HUDEP-2 (cell line): ENCODE measurements around the gene TBC1D3B.
"Not testable (repeated sequence)": the region's sequence is repeated elsewhere in the genome, so short reads cannot be mapped to it uniquely, and the experiment has no call there.

Source experiments
- DNase-seq, 76 experiments: peaks; one replicate each; lab custom pipeline; 2025; ENCODE audit not compliant: unreplicated experiment in 76 of 76; lab: John Stamatoyannopoulos, UW

The TBC1D3B gene

DNA sequence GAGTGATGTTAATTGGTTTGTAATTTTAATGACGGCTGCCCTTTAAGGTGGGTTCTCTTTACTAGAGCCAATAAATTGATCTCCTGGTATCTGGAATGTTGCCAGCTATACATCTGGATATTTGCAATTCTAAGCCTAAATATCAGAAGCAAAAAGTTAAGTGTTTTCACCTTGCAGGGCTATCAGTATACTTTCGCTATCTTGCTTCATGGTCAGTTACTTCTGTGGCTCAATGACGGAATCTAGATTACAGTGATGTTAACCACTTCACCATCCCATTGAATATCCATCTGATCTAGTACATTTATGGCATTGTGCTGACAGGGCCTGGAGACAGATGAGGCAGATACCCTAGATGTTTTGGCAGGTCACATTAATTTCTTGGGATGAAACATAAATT, 44.5 kb downstream of the TBC1D3B start:
- DNase-seq = no peak

DNA sequence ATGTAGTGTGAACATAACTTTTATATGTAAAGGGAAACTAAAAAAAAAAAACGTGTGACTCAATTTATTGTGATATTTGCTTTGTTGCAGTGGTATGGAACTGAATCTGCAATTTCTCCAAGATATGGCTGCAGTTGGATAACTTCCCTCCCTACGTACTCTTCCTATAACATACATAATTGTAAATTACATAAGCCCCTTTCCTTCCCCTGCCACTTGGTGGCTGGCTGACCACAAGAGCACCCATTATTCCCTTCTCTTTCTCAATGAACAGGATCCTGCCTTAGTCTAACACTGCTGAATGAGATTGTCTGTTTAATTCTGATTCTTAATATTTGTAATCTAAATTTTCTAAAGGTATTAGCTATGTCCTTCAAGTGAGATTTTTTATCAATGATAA, 45.0 kb downstream of the TBC1D3B start:
- no peak for DNase-seq

DNA sequence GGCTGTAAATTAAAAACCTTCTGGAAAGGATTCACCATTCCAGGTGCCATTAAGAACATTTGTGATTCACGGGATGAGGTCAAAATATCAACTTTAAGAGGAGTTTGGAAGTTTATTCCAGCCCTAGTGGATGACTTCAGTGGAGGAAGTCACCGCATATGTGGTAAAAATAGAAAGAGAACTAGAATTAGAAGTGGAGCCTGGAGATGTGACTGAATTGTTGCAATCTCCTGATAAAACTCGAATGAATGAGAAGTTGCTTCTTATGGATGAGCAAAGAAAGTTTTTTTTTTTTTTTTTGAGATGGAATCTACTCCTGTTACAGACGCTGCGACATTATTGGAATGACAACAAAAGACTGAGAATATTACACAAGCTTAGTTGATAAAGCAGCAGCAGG, 46.1 kb downstream of the TBC1D3B start:
- DNase-seq = no peak

DNA sequence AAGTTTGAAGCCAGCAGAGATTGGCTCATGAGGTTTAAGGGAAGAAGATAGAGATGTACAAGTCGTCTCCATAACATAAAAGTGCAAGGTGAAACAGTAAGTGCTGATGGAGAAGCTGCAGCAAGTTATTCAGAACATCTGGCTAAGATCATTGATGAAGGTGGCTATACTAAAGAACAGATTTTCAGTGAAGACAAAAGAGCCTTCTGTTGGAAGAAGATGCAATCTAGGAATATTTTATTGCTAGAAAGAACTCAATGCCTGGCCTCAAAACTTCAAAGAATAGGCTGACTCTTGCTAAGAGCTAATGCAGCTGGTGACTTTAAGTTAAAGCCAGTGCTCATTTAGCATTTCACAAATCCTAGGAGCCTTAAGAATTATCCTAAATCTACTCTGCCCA, 46.8 kb downstream of the TBC1D3B start:
- DNase-seq = no peak

DNA sequence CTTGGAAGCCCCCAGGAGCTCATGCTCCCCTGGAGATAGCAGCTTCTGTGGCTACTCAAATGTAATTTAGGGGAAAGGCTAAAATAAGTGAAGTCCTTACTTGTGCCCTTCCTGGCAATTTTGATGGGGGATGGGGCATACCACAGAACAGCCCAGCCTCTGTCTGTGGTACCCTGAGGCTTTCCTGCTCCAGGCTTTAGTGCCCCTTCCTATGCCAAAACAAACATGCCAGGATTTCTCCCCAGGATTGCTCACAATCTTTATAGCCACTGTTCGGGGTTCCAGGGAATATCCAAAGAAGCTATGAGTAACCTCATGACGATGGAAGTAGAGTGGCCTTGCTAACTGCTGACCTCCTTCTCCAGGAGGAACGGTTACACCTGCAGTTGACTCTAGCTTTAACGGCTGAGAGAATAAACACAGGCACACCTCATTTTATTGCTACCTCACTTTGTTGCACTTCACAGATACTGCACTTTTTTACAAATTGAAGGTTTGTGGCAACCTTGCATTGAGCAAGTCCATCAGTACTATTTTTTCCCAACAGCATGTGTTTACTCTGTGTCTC, 47.9 kb downstream of the TBC1D3B start:
- no peak for DNase-seq

DNA sequence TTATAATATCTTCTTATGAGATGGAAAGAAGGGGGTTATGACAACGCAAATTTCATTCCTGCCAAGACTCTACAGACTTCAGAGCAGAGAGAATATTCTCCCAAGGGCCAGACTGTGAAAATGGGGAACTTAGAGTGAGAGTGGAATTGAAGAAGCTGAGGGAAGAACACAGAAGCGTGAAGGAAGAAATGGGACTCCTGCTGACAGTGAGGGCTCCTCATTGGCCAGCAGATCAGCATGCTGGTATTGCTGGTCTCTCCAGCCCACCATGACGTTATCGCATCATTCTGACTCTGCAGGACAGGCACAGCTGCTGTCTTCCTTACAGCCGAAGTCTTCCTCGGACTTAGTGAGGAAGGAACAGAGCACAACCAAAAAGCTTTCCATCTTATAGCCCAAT, 48.5 kb downstream of the TBC1D3B start:
- DNase-seq = no peak

DNA sequence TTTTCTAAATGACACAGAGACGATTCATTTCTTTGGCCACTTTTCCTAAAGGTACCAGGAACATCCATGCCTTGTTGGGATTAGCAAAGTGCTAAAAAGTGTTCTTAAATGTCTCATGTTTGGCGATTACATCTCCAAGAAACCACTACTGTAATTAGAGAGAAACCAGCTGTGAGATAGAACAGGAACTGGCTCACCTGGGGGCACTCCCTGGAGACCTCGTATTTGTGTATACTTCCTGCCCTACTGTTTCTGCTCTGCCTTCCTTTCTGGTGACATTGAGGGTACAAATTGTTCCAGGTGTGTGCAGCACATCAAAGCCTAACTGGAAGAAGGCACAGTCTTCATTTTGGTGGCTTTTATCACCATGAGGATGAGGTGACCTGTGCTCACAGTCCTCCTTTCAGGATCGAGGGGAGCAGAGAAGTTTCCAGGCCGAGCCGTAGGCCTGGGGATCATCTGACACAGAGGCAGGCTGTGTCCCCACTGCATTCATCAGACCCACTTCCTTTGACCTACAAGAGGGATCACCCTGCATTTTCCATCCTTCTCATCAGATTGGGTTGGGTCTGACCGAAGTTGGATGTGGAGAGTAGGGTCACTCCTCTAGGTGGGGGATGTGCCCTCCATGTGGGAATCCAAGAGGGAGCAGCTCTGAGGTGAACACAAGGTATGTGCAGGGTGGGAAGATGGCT, 49.1 kb downstream of the TBC1D3B start:
- no peak for DNase-seq

DNA sequence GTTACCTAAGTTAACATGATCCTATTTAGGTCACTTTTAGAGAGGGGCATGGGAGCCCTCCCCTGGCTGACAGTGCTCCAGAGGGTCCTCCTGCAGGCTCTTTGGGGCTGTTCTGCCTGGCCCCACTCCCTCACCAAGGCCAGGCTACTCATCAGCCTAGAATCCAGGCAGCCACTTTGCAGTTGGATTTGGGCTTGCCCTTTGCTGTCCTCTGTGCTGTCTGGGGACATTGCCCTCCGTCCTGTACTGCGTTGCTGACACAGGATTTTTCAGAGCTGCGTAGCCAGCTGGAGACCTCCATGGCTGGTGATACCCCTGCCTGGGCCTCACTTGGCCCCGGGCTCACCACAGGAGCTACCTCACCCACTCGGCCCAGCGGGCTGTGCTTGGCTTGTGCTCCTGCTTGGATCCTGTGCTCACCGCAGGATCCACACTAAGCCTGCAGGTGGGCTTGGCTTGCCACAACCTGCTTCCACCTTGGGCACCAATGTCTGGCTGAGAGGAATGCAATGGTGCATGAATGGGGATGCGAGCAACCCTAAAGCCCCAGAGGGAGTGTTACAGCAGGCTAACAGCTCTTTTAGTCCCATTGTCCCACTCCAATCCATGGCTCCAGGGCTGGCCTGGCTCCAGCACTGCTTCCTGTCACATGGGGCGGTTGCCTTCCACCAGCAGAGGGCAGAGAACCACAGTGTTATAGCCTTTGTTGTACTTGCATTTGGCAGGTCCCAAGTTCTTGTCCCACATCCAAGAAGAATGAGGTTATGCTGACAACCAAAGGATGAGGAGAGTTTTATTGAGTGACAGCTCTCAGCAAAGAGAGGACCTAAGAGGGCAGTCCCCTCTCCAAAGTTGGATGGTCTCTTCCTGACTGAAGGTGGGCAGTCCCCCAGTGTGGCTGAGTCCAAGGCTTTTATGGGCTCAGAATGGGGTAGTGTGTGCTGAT, 51.3 kb downstream of the TBC1D3B start:
- DNase-seq = peak in 15 of 76 experiments; percentile 3 to 56 (median 14)

DNA sequence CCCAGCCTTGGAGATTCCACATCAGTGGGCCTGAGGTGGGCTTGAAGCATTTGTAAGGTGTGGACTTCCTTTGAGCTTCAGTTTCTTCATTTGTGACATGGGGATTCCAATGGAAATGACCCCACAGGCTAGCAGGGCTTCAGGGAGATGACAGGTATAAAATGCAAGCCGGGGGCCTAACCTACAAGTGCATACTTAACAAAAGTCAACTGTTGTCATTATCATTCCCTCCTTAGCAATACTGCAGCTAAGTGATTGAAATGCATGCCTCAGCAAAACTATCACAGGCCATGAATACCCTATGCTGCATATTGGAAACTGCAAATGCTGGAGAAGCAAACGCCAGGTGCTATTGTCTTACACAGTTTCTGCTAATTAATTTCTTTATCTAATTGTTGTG, 53.0 kb downstream of the TBC1D3B start:
- no peak for DNase-seq

DNA sequence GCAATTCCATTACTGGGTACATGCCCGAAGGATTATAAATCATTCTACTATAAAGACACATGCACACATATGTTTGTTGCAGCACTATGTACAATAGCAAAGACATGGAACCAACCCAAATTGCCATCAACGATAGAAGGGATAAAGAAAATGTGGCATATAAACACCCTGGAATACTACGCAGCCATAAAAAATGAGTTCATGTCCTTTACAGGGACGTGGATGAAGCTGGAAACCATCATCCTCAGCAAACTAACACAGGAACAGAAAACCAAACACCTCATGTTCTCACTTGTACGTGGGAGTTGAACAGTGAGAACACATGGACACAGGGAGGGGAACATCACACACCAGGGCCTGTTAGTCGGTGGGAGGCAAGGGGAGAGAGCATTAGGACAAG, 55.3 kb downstream of the TBC1D3B start:
- DNase-seq = not testable (repeated sequence)

DNA sequence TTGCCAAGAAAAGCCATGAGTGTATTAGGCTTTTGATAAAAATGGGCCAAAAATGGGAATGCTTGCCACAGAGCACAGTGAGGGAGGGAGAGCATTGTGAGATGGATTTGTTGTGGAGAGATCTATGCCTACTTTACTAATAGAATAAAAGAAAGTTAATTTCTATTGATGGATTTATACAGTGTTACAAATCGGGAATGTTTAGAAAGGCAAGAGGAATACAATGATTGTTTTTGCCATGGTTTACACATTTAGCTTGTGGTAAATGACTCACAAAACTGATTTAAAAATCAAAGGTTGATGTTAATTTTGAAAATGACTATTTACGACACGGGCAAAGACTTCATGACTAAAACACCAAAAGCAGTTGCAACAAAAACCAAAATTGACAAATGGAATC, 56.2 kb downstream of the TBC1D3B start:
- no peak for DNase-seq

DNA sequence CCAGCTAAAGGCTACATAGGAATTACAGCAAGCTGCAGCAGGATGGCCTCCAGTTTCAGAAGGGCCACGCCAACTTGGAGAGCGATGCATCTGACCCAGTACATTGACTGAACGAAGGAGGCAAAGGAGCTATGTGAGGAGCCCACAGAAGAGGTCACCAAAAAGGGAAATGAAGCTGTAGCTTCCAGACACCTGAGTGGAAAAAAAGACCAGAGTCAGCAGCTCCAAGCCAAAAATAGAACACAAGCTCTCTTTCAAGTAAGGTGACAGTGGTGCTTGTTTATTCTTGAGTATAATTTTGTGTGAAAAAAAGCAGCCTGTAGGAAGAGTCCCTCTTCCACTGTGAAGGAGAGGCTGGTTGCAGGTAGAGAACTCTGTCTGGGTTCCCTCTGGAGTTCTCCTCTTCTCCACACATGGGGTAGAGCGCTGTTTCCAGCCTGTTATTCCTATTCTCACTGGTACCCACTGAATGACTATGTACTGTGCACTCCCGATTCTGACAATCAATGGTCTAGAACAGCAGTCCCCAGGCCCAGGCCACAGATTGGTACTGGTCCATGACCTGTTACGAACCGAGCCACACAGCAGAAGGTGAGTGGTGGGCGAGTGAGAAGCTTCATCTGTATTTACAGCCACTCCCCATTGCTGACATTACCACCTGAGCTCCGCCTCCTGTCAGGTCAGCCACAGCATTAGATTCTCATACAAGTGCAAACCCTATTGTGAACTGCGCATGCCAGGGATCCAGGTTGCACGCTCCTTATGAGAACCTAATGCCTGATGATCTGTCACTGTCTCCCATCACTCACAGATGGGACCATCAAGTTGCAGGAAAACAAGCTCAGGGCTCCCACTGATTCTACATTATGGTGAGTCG, 57.7 kb downstream of the TBC1D3B start:
- DNase-seq = no peak

DNA sequence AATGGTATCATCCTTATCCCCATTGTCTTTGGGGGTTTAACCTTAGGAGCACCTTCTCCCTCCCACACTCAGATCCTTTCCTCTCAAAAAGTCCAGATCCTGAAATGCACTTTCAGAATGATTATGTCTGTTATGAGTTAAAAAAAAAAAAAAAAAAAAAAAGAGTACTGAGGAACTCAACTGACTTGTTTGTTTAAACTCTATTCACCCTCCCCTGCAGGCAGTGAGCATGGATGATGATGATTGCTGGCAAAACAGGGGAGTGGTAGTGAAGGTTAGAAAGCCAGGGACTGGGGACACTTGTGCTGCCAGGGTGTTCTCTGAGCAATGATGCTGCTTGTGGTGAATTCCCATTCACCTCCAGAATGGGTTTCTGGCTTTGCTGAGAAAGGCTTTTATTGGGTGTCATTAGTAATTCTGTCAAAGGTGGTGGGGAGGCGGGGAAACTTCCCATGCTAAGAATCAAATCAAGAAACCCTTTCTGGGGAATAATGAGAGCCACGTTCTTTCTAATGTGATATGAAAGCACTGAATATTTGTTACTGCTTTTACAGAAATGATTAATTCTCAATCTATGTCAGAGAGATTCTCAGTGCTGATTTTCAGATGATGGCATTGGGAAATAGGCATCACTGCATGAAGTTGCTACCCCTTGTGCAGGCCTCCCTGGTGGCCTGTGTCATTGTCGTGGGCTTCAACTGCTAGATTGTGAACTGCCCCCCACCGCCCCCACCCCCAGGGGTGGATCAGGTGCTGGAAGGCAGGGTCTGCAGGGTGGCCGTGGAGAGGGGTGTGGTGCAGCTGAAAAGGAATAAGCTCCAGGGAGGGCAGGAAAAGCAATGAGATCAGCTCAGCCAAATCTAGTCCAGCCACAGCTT, 58.7 kb downstream of the TBC1D3B start:
- DNase-seq = no peak
